Epithelial cell of proximal tubule (primary cell): ENCODE measurements around the gene TSHZ1. TPM values are rescaled to one million over a fixed set of nuclear protein-coding genes. Genes with fewer than 3 reads are reported as not detected.

Experiments used
- DNase-seq: peaks from one replicate; pipeline ENCODE4 v3.0.0-alpha.2; 2011; ENCODE audit warnings: low read depth
- H3K4me3 ChIP-seq: 2 replicates; pipeline ENCODE4 v1.5.1; 2011; ENCODE audit warnings: low read depth, mild to moderate bottlenecking, low read length
- CTCF ChIP-seq: conservative IDR thresholded peaks from 2 replicates; pipeline ENCODE4 v1.5.1; 2012; ENCODE audit warnings: low read depth, mild to moderate bottlenecking, low read length
- total RNA-seq: library from RNA; depleted of rRNA; stranded (reverse); fragments of >200 nt; gene quantifications from 2 replicates; pipeline ENCODE4 v1.2.3, GENCODE V29; 2015

TSHZ1 gene
- total RNA-seq, 1 donor from 2014 or later: 5.1 TPM

- no peak for DNase-seq
- TF ChIP-seq CTCF: no peak
- H3K4me3 ChIP-seq: no peak overlapping the region
Observed at GRCh38 chr18:75316826-75317225, 106.2 kb downstream of the TSHZ1 start.

- no peak for DNase-seq
- TF ChIP-seq CTCF: no peak
- H3K4me3 ChIP-seq: no peak overlapping the region
Observed at GRCh38 chr18:75317300-75317699, 106.7 kb downstream of the TSHZ1 start.

- DNase-seq: no peak
- TF ChIP-seq CTCF: no peak
- H3K4me3 ChIP-seq: no peak overlapping the region
Observed at GRCh38 chr18:75317703-75318102, 107.1 kb downstream of the TSHZ1 start.

- no peak for TF ChIP-seq CTCF
- no peak overlapping the region for H3K4me3 ChIP-seq
- DNase-seq: no peak
Observed at GRCh38 chr18:75319905-75320304, 109.3 kb downstream of the TSHZ1 start.

GRCh38 chr18:75320506-75320905 is 109.9 kb downstream of the TSHZ1 start:
- no peak for TF ChIP-seq CTCF
- no peak overlapping the region for H3K4me3 ChIP-seq
- no peak for DNase-seq

- H3K4me3 ChIP-seq: no peak overlapping the region
- DNase-seq: no peak
- no peak for TF ChIP-seq CTCF
Observed at GRCh38 chr18:75321431-75321830, 110.8 kb downstream of the TSHZ1 start.

- no peak overlapping the region for H3K4me3 ChIP-seq
- no peak for TF ChIP-seq CTCF
- no peak for DNase-seq
Observed at GRCh38 chr18:75322206-75322605, 111.6 kb downstream of the TSHZ1 start.
